SK-N-SH (cell line): ENCODE data around the gene LEF1.

Experiments
- EZH2phosphoT487 ChIP-seq: fragments of 200-600 bp; sonication (generic); IDR thresholded peaks from 2 replicates; pipeline ENCODE4 v1.6.1; 2017; ENCODE audit warnings: low read depth, mixed run types, mild to moderate bottlenecking, antibody characterized with exemption, moderate library complexity, borderline replicate concordance
- GABPA ChIP-seq: IDR thresholded peaks from 2 replicates; pipeline ENCODE4 v1.4.0; 2012; ENCODE audit warnings: low read depth, mild to moderate bottlenecking
- MAX ChIP-seq: IDR thresholded peaks from 2 replicates; pipeline ENCODE4 v1.4.0; 2012; ENCODE audit warnings: low read depth
- NRF1 ChIP-seq: IDR thresholded peaks from 2 replicates; pipeline ENCODE4 v1.6.1; 2012; ENCODE audit warnings: low read depth, mild to moderate bottlenecking, low read length
- POLR2AphosphoS5 ChIP-seq: IDR thresholded peaks from 2 replicates; pipeline ENCODE4 v1.6.1; 2012; ENCODE audit warnings: low read depth, low read length
- RAD21 ChIP-seq: IDR thresholded peaks from 2 replicates; pipeline ENCODE4 v1.6.1; 2012; ENCODE audit warnings: mild to moderate bottlenecking, low read length
- RCOR1 ChIP-seq: fragments of 150-350 bp; IDR thresholded peaks from 2 replicates; pipeline ENCODE4 v1.6.1; 2017; ENCODE audit warnings: antibody characterized with exemption, low read length
- REST ChIP-seq: IDR thresholded peaks from 2 replicates; pipeline ENCODE4 v1.6.1; 2012; ENCODE audit warnings: mild to moderate bottlenecking, low read depth, low read length, moderate library complexity
- RFX5 ChIP-seq: IDR thresholded peaks from 2 replicates; pipeline ENCODE4 v1.6.1; 2012; ENCODE audit warnings: mild to moderate bottlenecking, improper control_type of control experiment, low read length
- TCF12 ChIP-seq: IDR thresholded peaks from 2 replicates; pipeline ENCODE4 v1.4.0; 2012
- TF ChIP-seq, protein P1 (sequence below): fragments of 200-600 bp; sonication (generic); IDR thresholded peaks from 2 replicates; pipeline ENCODE4 v1.6.1; 2017; ENCODE audit warnings: antibody characterized with exemption, mild to moderate bottlenecking, moderate library complexity
- TF ChIP-seq, protein P2 (sequence below): fragments of 150-350 bp; IDR thresholded peaks from 2 replicates; pipeline ENCODE4 v1.6.1; 2016; ENCODE audit warnings: mild to moderate bottlenecking, low read depth, low read length

DNA sequence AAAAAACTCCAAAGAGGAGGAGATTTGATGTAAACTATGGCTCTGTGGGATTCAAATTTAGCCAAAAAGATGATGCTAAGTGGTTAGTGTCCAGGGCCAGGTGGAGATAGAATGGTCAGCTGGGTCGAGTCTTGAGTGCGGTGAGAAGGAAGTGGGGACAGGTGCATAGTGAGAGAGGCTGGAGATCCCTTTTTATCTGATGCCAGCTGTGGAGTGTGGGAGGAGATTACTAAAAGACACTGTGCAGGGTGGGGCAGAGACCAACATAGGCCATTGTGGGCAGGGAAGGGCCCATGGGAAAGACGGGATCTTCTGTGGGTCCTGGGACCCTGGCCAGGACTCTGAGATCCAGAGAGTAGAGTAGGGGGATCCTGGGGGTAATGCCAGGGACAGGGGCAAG, 34.6 kb upstream of the LEF1 start:
- TF ChIP-seq TCF12 (no peak), MAX (no peak), POLR2AphosphoS5 (no peak), REST (no peak), EZH2phosphoT487 (no peak), RAD21 (no peak), NRF1 (no peak), RFX5 (no peak), RCOR1 (no peak), GABPA (no peak)
- TF ChIP-seq, protein P1, sequence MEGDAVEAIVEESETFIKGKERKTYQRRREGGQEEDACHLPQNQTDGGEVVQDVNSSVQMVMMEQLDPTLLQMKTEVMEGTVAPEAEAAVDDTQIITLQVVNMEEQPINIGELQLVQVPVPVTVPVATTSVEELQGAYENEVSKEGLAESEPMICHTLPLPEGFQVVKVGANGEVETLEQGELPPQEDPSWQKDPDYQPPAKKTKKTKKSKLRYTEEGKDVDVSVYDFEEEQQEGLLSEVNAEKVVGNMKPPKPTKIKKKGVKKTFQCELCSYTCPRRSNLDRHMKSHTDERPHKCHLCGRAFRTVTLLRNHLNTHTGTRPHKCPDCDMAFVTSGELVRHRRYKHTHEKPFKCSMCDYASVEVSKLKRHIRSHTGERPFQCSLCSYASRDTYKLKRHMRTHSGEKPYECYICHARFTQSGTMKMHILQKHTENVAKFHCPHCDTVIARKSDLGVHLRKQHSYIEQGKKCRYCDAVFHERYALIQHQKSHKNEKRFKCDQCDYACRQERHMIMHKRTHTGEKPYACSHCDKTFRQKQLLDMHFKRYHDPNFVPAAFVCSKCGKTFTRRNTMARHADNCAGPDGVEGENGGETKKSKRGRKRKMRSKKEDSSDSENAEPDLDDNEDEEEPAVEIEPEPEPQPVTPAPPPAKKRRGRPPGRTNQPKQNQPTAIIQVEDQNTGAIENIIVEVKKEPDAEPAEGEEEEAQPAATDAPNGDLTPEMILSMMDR, result no peak
- TF ChIP-seq, protein P2, sequence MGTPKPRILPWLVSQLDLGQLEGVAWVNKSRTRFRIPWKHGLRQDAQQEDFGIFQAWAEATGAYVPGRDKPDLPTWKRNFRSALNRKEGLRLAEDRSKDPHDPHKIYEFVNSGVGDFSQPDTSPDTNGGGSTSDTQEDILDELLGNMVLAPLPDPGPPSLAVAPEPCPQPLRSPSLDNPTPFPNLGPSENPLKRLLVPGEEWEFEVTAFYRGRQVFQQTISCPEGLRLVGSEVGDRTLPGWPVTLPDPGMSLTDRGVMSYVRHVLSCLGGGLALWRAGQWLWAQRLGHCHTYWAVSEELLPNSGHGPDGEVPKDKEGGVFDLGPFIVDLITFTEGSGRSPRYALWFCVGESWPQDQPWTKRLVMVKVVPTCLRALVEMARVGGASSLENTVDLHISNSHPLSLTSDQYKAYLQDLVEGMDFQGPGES, result no peak
